Measurements from ENCODE around the gene RNF41. TPM values are rescaled to one million over a fixed set of nuclear protein-coding genes. Genes with fewer than 3 reads are reported as not detected.
A peak's percentile ranks its signal among the peaks of the same experiment; 100 is the strongest.
"Not testable (repeated sequence)": the region's sequence is repeated elsewhere in the genome, so short reads cannot be mapped to it uniquely, and the experiment has no call there.

Gene RNF41
- total and polyA plus RNA-seq, 7 donors = 18.5 to 109 (median 59.9) TPM

DNA sequence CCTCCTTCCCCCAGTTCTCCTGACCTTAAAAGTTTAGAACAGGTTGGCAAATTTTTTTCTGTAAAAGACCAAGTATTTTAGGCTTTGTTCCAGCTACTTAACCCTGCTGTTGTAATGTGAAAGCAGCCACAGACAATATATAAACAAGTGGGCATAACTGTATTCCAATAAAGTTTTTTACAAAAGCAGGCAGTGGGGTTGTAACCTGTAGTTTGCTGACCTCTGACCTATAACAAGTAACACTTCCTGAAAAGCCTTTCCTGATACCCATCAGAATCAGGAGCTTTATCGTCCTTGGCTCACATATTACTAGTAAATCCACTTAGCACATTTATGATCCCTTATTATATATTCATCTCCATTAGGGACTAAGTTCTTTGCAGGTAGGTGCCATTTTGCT lies 19.4 kb downstream of the RNF41 start:
- Histone ChIP-seq H3K36me3 (peaks cover 9 to 29% (median 21%) of the 10 kb centered on the region in 4 donors), H3K4me1 (peaks cover 0 to 5% (median 0%) of the 10 kb centered on the region in 4 donors), H3K9me3 (no peaks in the 10 kb centered on the region), H3K27ac (peak overlapping the region in 1 of 4 donors; percentile 36), H3K4me3 (no peak overlapping the region), H3K27me3 (no peaks in the 10 kb centered on the region)
- intact Hi-C loops (cut with DNase I) = no loop called here
- WGBS, 2 donors = 9 to 49% methylated on average over 1 of the region's 1 CpG
- DNase-seq = no peak
- TF ChIP-seq POLR2AphosphoS5 (IDR thresholded peaks at IDR 0.05) (peak in 1 of 4 donors; percentile 4), POLR2A (IDR thresholded peaks at IDR 0.05) (no peak)
- TF ChIP-seq, protein P1, sequence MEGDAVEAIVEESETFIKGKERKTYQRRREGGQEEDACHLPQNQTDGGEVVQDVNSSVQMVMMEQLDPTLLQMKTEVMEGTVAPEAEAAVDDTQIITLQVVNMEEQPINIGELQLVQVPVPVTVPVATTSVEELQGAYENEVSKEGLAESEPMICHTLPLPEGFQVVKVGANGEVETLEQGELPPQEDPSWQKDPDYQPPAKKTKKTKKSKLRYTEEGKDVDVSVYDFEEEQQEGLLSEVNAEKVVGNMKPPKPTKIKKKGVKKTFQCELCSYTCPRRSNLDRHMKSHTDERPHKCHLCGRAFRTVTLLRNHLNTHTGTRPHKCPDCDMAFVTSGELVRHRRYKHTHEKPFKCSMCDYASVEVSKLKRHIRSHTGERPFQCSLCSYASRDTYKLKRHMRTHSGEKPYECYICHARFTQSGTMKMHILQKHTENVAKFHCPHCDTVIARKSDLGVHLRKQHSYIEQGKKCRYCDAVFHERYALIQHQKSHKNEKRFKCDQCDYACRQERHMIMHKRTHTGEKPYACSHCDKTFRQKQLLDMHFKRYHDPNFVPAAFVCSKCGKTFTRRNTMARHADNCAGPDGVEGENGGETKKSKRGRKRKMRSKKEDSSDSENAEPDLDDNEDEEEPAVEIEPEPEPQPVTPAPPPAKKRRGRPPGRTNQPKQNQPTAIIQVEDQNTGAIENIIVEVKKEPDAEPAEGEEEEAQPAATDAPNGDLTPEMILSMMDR (IDR thresholded peaks at IDR 0.05) = no peak

- WGBS, 2 donors = 91 to 92% methylated on average over 1 of the region's 1 CpG
- Histone ChIP-seq H3K27me3 (no peaks in the 10 kb centered on the region), H3K4me3 (no peak overlapping the region), H3K4me1 (peaks cover 0 to 5% (median 2%) of the 10 kb centered on the region in 4 donors), H3K36me3 (no peaks in the 10 kb centered on the region), H3K9me3 (no peaks in the 10 kb centered on the region), H3K27ac (no peak overlapping the region)
- TF ChIP-seq, protein P1 (IDR thresholded peaks at IDR 0.05) = no peak
- TF ChIP-seq POLR2A (IDR thresholded peaks at IDR 0.05) (no peak), POLR2AphosphoS5 (IDR thresholded peaks at IDR 0.05) (no peak), EP300 (IDR thresholded peaks at IDR 0.05) (no peak)
- no peak for DNase-seq
- intact Hi-C loops (cut with DNase I) = no loop called here
Measured at GRCh38 chr12:56198836-56199235, 22.9 kb downstream of the RNF41 start.

GRCh38 chr12:56197921-56198635 lies 23.6 kb downstream of the RNF41 start:
- Histone ChIP-seq H3K4me1 (peaks cover 0 to 9% (median 2%) of the 10 kb centered on the region in 4 donors), H3K4me3 (no peak overlapping the region), H3K9me3 (no peaks in the 10 kb centered on the region), H3K27ac (no peak overlapping the region), H3K27me3 (no peaks in the 10 kb centered on the region), H3K36me3 (no peaks in the 10 kb centered on the region)
- no peak for TF ChIP-seq EP300 (IDR thresholded peaks at IDR 0.05)
- TF ChIP-seq, protein P1 (IDR thresholded peaks at IDR 0.05) = no peak
- DNase-seq = no peak
- 83 to 86% methylated on average over 9 of the region's 9 CpGs for WGBS, 2 donors
- intact Hi-C loops (cut with DNase I) = no loop called here

- DNase-seq; H3K36me3 ChIP-seq; H3K4me3 ChIP-seq; H3K9me3 ChIP-seq; H3K27me3 ChIP-seq; H3K4me1 ChIP-seq; intact Hi-C loops (cut with DNase I): not testable (repeated sequence)
- TF ChIP-seq POLR2AphosphoS5 (IDR thresholded peaks at IDR 0.05) = peak in 1 of 4 donors; percentile 13
- peak overlapping the region in 2 of 4 donors; percentile 3 to 42 for H3K27ac ChIP-seq
- WGBS, 2 donors = 81 to 82% methylated on average over 11 of the region's 11 CpGs
Measured at GRCh38 chr12:56196818-56197550, 24.7 kb downstream of the RNF41 start.

DNA sequence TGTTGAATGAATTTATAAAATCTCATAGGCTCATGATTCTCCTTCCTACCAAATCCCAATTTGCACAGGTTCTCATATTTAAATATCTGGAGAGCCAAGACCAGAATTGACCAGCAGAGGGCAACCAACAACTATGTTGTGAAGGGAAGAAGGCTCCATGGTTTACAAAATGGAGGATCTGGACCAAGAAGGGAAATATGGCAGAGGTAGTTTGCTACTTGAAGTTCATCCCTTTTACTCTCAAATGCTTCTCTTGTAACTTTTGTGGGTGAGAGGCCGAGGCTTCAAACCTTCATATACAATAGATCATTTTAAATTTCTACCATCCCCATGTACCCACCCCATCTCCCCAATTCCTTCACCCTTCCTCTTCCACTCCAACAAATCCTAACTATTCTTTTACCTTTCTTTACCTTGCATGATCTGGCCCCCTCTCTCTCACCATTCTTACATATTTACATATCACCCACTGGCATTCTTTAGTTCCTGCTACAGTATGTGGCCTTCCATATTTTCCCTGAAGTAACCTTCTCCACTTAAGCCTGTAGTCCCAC lies 28.6 kb downstream of the RNF41 start:
- no peaks in the 10 kb centered on the region for H3K36me3 ChIP-seq
- peak; percentile 87 for DNase-seq
- WGBS, 2 donors = 49 to 50% methylated on average over 1 of the region's 1 CpG
- peaks cover 0 to 18% (median 13%) of the 10 kb centered on the region in 4 donors for H3K4me1 ChIP-seq
- H3K27me3 ChIP-seq = no peaks in the 10 kb centered on the region
- no peak overlapping the region for H3K27ac ChIP-seq
- intact Hi-C loops (cut with DNase I) = loop anchor here (1.0 to 5.0 kb wide), 3 partner anchors 31 to 274 kb away; partner anchors contain the start of genes ANKRD52, NABP2 and SPRYD4
- H3K9me3 ChIP-seq = no peaks in the 10 kb centered on the region
- TF ChIP-seq POLR2AphosphoS5 (IDR thresholded peaks at IDR 0.05) (peak in 1 of 4 donors; percentile 23), POLR2A (IDR thresholded peaks at IDR 0.05) (no peak)
- TF ChIP-seq, protein P1 (IDR thresholded peaks at IDR 0.05) = peak; percentile 80 to 85 (median 82)
- H3K4me3 ChIP-seq = no peak overlapping the region
